GM18867 (cell line): ENCODE measurements around the gene RPH3AL.
"Not testable (repeated sequence)": the region's sequence is repeated elsewhere in the genome, so short reads cannot be mapped to it uniquely, and the experiment has no call there.

Experiments used
- ATAC-seq: cut with Tn5 transposase; IDR thresholded peaks from one replicate; pipeline ENCODE4 v1.9.1; 2021; ENCODE audit warnings: mild to moderate bottlenecking, moderate library complexity; ENCODE audit not compliant: unreplicated experiment

Gene RPH3AL

DNA sequence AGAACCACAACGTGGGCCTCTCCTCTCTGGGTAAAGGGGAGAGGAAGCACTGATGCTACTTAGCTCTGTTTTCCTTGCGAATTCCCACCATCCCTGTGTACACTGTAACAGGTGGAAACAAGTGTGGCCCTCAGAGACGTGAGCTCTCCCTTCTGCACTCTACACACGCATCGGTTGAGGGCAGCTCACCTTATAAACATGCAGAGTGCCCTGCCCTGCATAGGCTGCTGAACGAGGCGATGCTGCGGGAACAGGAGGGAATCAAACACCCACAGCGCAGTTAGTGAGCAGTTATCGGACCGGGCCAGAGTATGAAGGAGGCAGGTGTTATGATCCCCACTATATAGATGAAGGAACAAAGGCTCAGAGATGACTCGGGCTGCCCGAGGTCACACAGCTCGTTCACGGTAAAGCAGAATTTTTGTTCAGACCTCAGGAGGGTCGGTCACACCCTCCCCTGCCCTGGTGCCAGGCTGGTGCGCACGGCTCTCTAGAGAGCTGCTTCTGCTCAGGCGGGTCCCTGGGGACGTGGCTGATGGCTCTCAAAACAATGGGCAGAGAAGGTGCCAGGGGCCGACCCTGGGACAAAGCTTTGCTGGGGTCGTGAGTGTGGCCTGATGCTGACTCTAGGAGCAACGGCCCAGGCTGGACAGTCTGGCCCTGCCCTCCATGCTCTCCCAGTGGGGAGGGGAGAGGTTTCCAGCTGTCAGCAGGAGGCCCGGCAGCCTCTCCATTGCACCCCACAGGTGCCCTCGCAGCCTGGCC lies 68.5 kb downstream of the RPH3AL start:
- ATAC-seq = no peak

GRCh38 chr17:282912-283882 lies 69.4 kb downstream of the RPH3AL start:
- no peak for ATAC-seq

- no peak for ATAC-seq
Measured at GRCh38 chr17:282000-282911, 70.4 kb downstream of the RPH3AL start.

DNA sequence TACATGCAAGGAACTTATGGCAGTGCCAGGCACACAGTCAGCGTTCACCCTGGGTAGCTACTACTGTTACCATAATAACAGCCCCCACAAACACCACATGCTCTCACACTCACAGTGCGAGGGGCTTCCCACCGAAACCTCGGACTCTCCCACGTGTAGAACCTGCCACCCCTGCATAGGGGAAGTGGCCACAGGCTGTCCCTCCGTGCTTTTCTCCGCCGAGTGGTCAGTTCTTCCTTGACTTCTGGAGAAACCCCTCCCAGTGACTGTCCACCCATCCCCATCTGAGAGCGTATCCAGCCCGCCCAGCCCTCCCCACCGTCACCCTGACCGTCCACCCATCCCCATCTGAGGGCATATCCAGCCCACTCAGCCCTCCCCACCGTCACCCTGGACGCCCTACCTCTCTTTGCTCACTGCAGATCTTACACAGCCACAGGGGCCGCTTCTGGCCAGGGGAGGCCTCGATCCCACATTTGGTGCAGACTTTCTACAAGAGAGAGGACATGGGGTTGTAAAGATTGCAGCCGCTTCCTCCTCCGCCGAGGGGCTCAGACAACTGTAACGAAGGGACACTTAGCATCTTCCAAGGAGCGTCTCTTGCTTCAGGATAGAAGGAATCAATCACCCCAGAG lies 71.1 kb downstream of the RPH3AL start:
- ATAC-seq = no peak

DNA sequence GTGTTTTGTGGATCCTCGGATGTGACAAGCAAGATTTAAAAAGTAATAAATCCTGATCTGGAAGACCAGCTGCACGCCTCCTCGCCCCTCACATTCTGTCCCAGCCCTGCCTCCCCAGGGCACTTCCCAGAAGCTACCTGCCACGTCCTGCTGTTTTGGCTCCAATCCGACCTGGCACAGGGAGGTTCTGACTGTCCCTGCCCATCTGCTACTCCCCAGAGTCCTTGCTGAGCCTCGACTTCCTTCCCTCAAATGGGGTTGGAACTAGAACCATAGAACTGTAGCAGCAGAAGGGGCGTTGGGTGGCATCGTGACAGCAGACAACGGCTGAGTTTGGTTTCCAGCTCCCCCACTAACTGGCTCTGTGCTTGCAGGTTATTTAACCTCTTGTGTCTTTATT lies 71.7 kb downstream of the RPH3AL start:
- no peak for ATAC-seq

DNA sequence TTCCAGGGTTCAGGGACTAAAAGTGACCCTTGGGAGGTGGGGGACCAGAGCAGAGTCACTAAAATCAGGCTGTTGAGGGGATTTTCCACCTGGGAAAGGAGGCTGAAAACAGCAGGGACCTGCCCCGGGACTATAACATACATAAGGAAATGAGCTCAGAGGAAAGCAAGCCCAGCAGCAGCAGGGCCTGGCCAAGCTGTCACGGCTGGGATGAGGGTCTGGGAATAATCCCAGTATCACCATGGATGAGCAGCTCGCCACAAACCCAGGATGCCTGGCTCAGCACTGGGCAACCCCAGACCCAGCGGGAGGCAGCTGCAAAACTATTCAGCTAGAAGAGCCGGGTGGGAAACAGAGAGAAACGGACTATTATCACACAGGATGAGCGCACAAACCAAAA lies 72.4 kb downstream of the RPH3AL start:
- no peak for ATAC-seq

DNA sequence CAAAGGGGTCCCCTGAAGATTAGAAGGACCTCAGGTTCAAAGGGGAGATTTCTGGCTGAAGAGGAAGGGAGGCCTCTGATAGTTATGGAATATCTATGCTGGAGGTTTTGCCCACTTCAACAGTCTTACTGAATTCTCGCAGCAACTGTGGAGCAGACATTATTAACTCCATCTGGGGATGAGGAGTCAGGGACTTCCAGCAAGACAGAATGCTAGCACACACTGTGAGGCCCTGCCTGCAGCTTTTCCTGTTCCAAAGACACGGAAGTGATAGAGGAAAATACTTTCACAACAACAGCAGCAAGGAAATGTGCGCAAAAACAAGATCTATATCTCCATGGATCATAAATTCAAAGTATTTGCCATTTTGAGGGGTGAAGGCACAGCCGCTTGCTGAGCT lies 72.8 kb downstream of the RPH3AL start:
- ATAC-seq = no peak

DNA sequence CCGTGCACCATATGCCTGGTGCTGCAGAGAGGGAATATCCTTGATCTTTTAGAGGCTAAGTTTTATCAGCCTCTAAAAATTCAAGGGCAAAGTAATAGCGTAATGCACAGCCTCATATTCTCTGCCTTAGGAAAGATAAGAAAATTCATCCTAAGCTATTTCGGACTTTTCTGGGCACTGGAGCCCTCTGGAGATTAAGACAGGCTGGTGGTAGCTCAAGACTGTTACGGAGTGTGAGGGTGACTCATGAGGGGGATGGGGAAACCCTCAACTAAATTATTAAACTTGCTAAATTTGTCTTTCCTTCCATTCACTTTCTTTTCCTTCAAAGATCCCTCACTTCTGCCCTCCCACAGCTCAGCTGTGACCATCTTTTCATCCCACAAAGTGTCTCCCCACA lies 73.3 kb downstream of the RPH3AL start:
- no peak for ATAC-seq

- ATAC-seq = no peak
Measured at GRCh38 chr17:278676-279059, 73.9 kb downstream of the RPH3AL start.

GRCh38 chr17:278055-278675 lies 74.4 kb downstream of the RPH3AL start:
- no peak for ATAC-seq

DNA sequence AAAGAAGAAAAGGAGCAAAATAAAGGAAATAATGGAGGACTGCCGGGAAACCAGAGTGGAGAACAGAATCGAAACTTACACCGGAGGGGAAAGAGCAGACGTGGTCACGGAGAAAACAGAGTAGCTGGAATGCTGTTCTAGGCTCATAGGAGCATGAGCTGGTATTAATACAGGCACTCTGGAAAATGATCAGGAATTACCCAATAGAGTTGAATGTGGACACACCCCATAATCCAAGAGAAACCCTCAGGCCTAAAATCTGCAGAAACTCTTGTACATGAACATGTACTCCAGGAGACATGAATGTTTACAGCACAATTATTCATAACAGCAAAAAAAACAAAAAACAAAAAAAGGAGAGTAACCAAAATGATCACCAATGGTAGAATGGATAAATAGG lies 77.7 kb downstream of the RPH3AL start:
- ATAC-seq = no peak

GRCh38 chr17:273981-274832 lies 78.4 kb downstream of the RPH3AL start:
- no peak for ATAC-seq

DNA sequence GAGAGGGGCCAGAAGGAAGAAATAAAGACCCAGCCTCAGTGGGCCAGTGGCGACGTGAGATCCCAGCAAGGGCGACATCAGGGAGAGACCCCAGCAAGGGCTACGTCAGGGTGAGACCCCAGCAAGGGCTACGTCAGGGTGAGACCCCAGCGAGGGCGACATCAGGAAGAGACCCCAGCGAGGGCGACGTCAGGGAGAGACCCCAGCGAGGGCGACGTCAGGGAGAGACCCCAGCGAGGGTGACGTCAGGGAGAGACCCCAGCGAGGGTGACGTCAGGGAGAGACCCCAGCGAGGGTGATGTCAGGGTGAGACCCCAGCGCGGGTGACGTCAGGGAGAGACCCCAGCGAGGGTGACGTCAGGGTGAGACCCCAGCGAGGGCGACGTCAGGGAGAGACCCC lies 79.8 kb downstream of the RPH3AL start:
- ATAC-seq = not testable (repeated sequence)

- not testable (repeated sequence) for ATAC-seq
Measured at GRCh38 chr17:271928-272623, 80.5 kb downstream of the RPH3AL start.

DNA sequence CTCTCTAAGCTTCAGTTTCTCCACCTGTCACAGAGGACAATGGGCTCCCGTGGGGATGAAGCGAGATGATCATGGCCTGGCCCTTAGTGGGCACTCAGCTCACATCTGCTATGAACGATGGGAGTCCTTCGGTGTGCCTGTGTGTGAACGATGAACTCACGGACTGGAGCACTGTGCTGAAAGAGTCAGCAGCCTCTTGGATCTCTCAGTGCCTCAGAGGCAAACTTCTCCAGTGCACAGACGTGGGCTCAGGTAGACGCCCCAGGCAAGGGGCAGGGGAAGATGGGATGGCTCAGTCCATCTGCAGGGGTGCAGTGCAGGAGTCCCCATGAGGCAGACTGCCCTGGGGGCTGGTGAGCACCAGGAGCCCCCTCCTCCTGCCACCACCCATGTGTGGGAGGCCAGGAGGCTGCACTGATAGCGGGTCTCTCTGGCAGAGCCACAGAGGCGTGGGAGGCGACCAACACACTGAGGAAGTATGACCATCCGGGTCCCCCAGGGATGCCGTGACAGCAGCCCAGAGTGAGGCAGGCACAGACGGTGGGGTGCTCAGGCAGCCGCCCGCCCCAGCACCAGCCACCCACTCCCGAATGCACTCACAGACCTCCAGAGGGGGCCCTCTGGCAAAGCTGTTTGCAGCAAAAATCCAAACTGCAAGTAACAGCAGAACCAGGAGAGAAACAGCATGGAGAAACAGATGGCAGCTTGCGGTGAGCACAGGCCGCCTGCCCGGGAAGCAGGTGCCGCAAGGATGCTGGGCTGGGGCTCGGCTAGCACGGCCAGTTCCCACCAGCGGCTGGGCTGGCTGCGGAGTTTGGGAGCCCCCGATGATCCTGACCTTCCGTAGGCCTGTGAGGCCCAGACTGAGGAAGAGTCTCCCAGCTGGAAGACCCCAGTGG lies 82.7 kb downstream of the RPH3AL start:
- ATAC-seq = no peak

DNA sequence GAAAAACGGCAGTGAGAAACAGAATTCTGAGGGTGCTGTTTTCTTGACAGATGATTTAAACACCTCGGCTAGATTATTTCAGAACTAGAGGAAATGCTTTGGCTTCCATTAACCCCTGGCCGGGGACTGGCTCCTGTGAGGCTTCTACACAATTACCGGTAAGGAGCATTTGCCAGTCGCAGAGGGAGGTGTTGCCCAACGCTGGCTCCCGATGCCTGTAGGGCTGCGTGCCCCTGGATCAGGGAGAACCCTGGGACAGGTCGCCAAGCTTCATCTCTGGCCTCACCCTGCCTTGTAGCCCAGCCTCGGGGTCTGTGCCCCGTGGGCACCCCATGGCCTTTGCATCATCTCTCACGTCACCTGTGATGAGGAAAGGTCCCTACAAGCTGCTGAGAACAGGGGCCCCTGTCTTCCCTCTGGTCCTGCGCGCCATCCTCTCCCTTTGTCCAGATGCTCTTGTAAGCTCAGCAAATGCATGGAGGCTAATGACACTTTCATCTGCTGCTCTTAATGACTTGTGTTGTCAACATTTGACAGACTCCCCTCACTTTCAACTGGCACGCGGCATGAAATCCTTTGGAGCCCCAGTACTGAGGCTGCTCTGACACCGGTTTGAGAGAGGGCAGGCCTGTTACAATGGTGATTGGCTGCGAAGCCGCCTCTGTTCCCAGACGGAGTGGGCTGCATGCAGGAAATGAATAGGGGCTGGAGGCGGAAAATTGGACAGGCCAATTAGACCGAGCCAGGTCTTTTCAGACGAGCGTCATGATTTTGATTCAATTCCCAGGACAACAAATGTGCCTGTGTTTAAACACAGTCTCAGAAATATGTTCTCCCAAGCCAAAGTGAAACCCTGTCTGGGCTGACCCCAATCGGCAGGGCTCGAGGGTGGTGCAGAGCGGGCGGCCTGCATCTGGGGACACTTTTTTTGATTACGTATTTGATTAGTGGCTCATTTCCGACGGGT lies 85.6 kb downstream of the RPH3AL start:
- no peak for ATAC-seq
